Fibroblast of lung (primary cell): ENCODE measurements around the gene TAS2R1. TPM values are rescaled to one million over a fixed set of nuclear protein-coding genes. Genes with fewer than 3 reads are reported as not detected.

Experiments
- DNase-seq, 2 donors: peaks; one replicate each; pipeline versions ENCODE4 v3.0.0 to v3.0.0-alpha.2; 2010; ENCODE audit warnings: low read depth in 2 of 2
- H2AFZ ChIP-seq: 2 replicates; pipeline ENCODE4 v1.5.1; 2012; ENCODE audit warnings: low read length, control low read depth, inconsistent platforms
- H3K27ac ChIP-seq: 2 replicates; pipeline ENCODE4 v1.5.1; 2011; ENCODE audit warnings: low read length, control low read depth; ENCODE audit not compliant: insufficient read depth
- H3K27me3 ChIP-seq: 2 replicates; pipeline ENCODE4 v1.5.1; 2011; ENCODE audit warnings: mild to moderate bottlenecking, low read length; ENCODE audit not compliant: control insufficient read depth, insufficient read depth
- H3K36me3 ChIP-seq: 2 replicates; pipeline ENCODE4 v1.5.1; 2011; ENCODE audit warnings: low read length; ENCODE audit not compliant: control insufficient read depth, insufficient read depth
- H3K4me1 ChIP-seq: 2 replicates; pipeline ENCODE4 v1.5.1; 2011; ENCODE audit warnings: low read length; ENCODE audit not compliant: control insufficient read depth, insufficient read depth; ENCODE audit errors: extremely low read depth
- H3K4me2 ChIP-seq: 2 replicates; pipeline ENCODE4 v1.5.1; 2011; ENCODE audit warnings: low read length, control low read depth; ENCODE audit not compliant: insufficient read depth; ENCODE audit errors: extremely low read depth
- H3K4me3 ChIP-seq, 4 experiments: fragments of 200-600 bp in 1 of 4; sonication (generic) in 1 of 4; replicated peaks in 1 of 4; 2 replicates each; pipeline ENCODE4 v1.5.1; 2011 to 2016; ENCODE audit warnings: low read length in 4 of 4, low read depth in 3 of 4, mild to moderate bottlenecking in 3 of 4, control low read depth in 2 of 4, inconsistent platforms in 1 of 4, mixed read lengths in 1 of 4; ENCODE audit not compliant: insufficient read depth in 1 of 4; ENCODE audit errors: control extremely low read depth in 1 of 4
- H3K79me2 ChIP-seq: 2 replicates; pipeline ENCODE4 v1.5.1; 2012; ENCODE audit warnings: mild to moderate bottlenecking, low read length, inconsistent platforms; ENCODE audit not compliant: control insufficient read depth, insufficient read depth
- H3K9ac ChIP-seq: 2 replicates; pipeline ENCODE4 v1.5.1; 2011; ENCODE audit warnings: mild to moderate bottlenecking, low read length, control low read depth; ENCODE audit not compliant: insufficient read depth
- H3K9me3 ChIP-seq: 2 replicates; pipeline ENCODE4 v1.5.1; 2012; ENCODE audit warnings: low read depth, low read length; ENCODE audit not compliant: control insufficient read depth, insufficient read depth
- H4K20me1 ChIP-seq: 2 replicates; pipeline ENCODE4 v1.5.1; 2011; ENCODE audit warnings: low read length; ENCODE audit not compliant: control insufficient read depth, insufficient read depth; ENCODE audit errors: extremely low read depth
- CTCF ChIP-seq, 2 donors: IDR thresholded peaks in 1 of 2; conservative IDR thresholded peaks in 1 of 2; 1 replicate in 1 of 2; 2 replicates in 1 of 2; pipeline ENCODE4 v1.5.1; 2011 to 2012; ENCODE audit warnings: low read length in 2 of 2, control low read depth in 1 of 2, inconsistent platforms in 1 of 2, low read depth in 1 of 2, mild to moderate bottlenecking in 1 of 2
- EZH2 ChIP-seq: IDR thresholded peaks from 2 replicates; pipeline ENCODE4 v1.5.1; 2012; ENCODE audit warnings: low read length, control low read depth, mild to moderate bottlenecking; ENCODE audit errors: missing control alignments
- polyA plus RNA-seq, 2 donors: library from polyadenylated mRNA; depleted of rRNA in 1 of 2; stranded (reverse) in 1 of 2; unstranded in 1 of 2; fragments of >200 nt; gene quantifications; 2 replicates each; pipeline ENCODE4 v1.2.1, GENCODE V29; 2011 to 2012; ENCODE audit warnings: missing spikeins in 1 of 2
- total RNA-seq: library from RNA; depleted of rRNA; stranded (reverse); fragments of >200 nt; gene quantifications from 2 replicates; pipeline ENCODE4 v1.2.1, GENCODE V29; 2014

TAS2R1 gene
- total and polyA plus RNA-seq, 2 donors (not counting 1 experiment from before 2014, with no cell fraction given): 0.18 TPM; not detected in 1

- Histone ChIP-seq H4K20me1 (no peaks in the 10 kb centered on the region), H3K4me3 (no peak overlapping the region)
These were observed 11.7 kb upstream of the TAS2R1 start for GRCh38 chr5:9641806-9642355.

GRCh38 chr5:9632495-9632894, 2.3 kb upstream of the TAS2R1 start:
- H3K27me3 ChIP-seq: no peaks in the 10 kb centered on the region
- H3K4me1 ChIP-seq: no peaks in the 10 kb centered on the region
- H3K9ac ChIP-seq: no peak overlapping the region
- H3K9me3 ChIP-seq: no peaks in the 10 kb centered on the region
- H3K27ac ChIP-seq: no peak overlapping the region
- H3K4me2 ChIP-seq: no peak overlapping the region
- no peak for DNase-seq
- no peaks in the 10 kb centered on the region for H3K79me2 ChIP-seq
- TF ChIP-seq EZH2 (no peak), CTCF (conservative IDR thresholded peaks at IDR 0.05 in 1 of 2, IDR thresholded peaks at IDR 0.05 in 1 of 2; ENCODE audit: low read depth in 1 of 2, low read length in 2 of 2) (no peak)
- no peak overlapping the region for H3K4me3 ChIP-seq
- H3K36me3 ChIP-seq: no peaks in the 10 kb centered on the region
- no peaks in the 10 kb centered on the region for H4K20me1 ChIP-seq
- no peak overlapping the region for H2AFZ ChIP-seq

More at GRCh38 chr5:9641806-9642355, 11.7 kb upstream of the TAS2R1 start:
- H3K27ac ChIP-seq: no peak overlapping the region
- no peaks in the 10 kb centered on the region for H3K79me2 ChIP-seq
- H3K9me3 ChIP-seq: no peaks in the 10 kb centered on the region
- no peaks in the 10 kb centered on the region for H3K27me3 ChIP-seq
- no peak overlapping the region for H3K9ac ChIP-seq
- no peak overlapping the region for H3K4me2 ChIP-seq
- TF ChIP-seq CTCF (conservative IDR thresholded peaks at IDR 0.05 in 1 of 2, IDR thresholded peaks at IDR 0.05 in 1 of 2; ENCODE audit: low read depth in 1 of 2, low read length in 2 of 2) (no peak), EZH2 (no peak)
- no peaks in the 10 kb centered on the region for H3K36me3 ChIP-seq
- H3K4me1 ChIP-seq: no peaks in the 10 kb centered on the region
- H2AFZ ChIP-seq: no peak overlapping the region
- no peak for DNase-seq

GRCh38 chr5:9627541-9627940, 2.6 kb downstream of the TAS2R1 start:
- TF ChIP-seq EZH2 (no peak), CTCF (conservative IDR thresholded peaks at IDR 0.05 in 1 of 2, IDR thresholded peaks at IDR 0.05 in 1 of 2; ENCODE audit: low read depth in 1 of 2, low read length in 2 of 2) (no peak)
- Histone ChIP-seq H3K4me3 (no peak overlapping the region), H3K4me1 (peaks cover 9% of the 10 kb centered on the region), H2AFZ (no peak overlapping the region), H3K27ac (no peak overlapping the region), H4K20me1 (no peaks in the 10 kb centered on the region), H3K27me3 (no peaks in the 10 kb centered on the region), H3K36me3 (no peaks in the 10 kb centered on the region), H3K79me2 (no peaks in the 10 kb centered on the region), H3K9me3 (no peaks in the 10 kb centered on the region), H3K4me2 (no peak overlapping the region), H3K9ac (no peak overlapping the region)
- DNase-seq: no peak
